ENCODE measurements around the gene TWNK.

DNA sequence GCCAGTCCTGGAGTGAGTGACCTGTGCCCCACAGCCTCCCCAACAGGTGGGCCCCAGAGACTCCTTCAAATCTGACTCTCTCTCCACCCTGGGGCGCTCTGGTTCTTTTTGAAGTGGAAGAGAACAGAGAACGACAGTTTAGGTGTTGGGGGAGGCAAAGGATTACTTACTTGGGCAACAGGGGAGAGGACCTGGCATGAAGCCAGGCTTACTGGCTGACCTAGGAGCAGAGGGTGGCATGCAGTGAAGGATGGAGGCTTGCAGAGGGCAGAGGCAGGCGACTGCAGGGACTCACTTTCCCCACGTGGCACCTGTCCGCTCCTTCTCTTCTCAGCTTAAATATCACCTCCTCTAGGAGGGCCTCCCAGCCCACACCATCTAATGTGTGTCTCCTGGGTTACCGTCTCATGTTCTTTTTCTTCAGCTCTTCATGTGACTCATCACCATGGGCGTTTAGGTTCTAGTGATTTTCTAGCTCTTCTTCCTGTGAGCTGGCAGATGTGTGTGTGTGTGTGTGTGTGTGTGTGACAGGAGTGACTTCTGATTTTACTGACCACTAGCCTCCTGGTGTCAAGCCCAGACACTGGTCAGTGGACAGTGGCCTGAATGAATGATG, 27.7 kb downstream of the TWNK start:
- no peak for TF ChIP-seq ZBED1 (IDR thresholded peaks at IDR 0.05; ENCODE audit: borderline replicate concordance)
- TF ChIP-seq BACH1 (IDR thresholded peaks at IDR 0.05; ENCODE audit: borderline replicate concordance) = no peak
- TF ChIP-seq RAD21 (IDR thresholded peaks at IDR 0.05; ENCODE audit: insufficient read depth, low read depth, low read length) = no peak
- no peak for TF ChIP-seq TAF1 (IDR thresholded peaks at IDR 0.05; ENCODE audit: borderline replicate concordance, low read depth, low read length)
- no peak for TF ChIP-seq ZBTB33 (IDR thresholded peaks at IDR 0.05)
- no peak for TF ChIP-seq POLR2A (IDR thresholded peaks at IDR 0.05; ENCODE audit: low read depth, low read length)
- TF ChIP-seq NFYB (IDR thresholded peaks at IDR 0.05; ENCODE audit: insufficient read depth, low read depth, low read length) = no peak
- TF ChIP-seq NR2C2 (IDR thresholded peaks at IDR 0.05; ENCODE audit: borderline replicate concordance, control insufficient read depth, insufficient read length, low read depth) = no peak
- no peak for TF ChIP-seq CTCF (IDR thresholded peaks at IDR 0.05 in 2 of 3, conservative IDR thresholded peaks at IDR 0.05 in 1 of 3; ENCODE audit: control insufficient read depth in 2 of 3, extremely low read depth in 1 of 3, insufficient read depth in 1 of 3, low read depth in 3 of 3, low read length in 3 of 3)
- TF ChIP-seq ZNF622 (IDR thresholded peaks at IDR 0.05) = no peak
- TF ChIP-seq, protein P1, sequence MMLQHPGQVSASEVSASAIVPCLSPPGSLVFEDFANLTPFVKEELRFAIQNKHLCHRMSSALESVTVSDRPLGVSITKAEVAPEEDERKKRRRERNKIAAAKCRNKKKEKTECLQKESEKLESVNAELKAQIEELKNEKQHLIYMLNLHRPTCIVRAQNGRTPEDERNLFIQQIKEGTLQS (IDR thresholded peaks at IDR 0.05; ENCODE audit: borderline replicate concordance, extremely low read depth, low read depth, low read length) = no peak
- TF ChIP-seq NR2F1 (conservative IDR thresholded peaks at IDR 0.05) = no peak
